ENCODE data around the gene ZNF410.
"Not testable (repeated sequence)": the region's sequence is repeated elsewhere in the genome, so short reads cannot be mapped to it uniquely, and the experiment has no call there.

ZNF410 gene, protein sequence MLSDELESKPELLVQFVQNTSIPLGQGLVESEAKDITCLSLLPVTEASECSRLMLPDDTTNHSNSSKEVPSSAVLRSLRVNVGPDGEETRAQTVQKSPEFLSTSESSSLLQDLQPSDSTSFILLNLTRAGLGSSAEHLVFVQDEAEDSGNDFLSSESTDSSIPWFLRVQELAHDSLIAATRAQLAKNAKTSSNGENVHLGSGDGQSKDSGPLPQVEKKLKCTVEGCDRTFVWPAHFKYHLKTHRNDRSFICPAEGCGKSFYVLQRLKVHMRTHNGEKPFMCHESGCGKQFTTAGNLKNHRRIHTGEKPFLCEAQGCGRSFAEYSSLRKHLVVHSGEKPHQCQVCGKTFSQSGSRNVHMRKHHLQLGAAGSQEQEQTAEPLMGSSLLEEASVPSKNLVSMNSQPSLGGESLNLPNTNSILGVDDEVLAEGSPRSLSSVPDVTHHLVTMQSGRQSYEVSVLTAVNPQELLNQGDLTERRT

DNA sequence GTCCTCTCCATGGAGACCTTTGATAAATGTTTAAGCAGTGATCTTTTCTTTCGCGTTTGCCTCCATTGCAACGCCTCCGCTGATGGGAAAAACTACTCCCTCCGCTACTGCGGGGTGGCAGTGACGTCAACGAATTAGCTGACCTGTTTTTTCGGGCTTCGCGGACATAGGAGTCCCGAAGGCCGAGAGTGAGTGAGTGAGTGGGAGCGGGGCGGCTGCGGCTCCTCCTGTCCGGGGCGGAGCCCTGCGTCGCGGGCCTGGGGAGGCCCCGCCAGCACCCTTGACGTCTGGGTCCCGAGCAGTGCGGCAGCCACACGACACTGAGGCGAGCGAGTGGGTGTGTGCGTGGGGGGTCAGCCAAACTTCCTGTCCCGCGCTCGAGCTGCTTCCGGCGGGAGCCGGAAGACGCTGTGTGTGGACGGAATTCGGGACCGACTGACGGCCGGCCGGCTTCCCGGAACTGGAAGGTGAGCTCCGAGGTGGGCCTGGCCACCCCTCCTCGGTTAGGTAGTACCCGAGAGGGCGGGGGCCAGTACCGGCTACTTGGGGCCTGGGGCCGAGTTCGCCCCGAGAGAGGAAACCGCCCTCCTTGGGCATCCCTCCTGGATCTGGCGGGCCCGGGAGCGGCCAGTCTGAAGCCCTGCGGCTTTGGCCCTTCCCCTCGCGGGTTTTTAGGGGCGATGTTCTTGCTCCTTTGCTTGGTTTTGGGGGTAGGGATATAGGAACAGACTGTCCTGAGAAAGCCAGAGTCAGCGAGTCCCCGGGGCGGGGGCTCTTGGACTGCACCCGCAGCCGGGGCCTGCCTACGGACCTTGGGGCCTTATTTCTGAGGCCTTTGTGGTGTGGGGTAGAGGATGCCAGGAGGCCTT lies at the start of gene ZNF410:
Gene ZNF410, plus strand, starts transcription at position 411 of the 869 bp plus-strand sequence. CDS start 5,317 bp downstream, outside the sequence.
- peak; percentile 94 for DNase-seq

DNA sequence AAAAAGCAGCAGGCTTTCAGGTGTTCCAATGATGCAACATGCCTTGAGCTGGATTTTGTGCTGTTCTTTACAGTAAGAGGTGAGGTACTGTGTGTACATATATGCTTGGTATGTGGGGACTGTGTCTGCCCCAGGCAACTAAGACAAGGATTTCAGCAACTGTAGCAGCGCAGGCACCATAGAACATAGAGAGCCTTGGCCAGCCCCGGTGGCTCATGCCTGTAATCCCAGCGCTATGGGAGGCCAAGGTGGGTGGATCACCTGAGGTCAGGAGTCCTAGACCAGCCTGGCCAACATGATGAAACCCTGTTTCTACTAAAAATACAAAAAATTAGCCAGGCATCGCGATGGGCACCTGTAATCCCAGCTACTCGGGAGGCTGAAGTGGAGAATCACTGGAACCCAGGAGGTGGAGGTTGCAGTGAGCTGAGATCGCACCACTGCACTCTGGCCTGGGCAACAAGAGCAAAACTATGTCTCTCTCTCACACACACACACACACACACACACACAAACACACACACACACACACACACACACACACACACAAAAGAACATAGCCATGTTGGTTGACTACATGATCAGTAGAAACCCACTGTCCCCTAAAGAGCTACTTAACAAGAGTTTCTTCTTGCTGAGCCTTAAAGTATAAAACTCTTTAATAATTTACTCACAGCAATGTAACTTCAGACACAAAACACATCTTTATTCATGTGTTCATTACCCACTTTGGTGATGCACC lies 48.2 kb upstream of the ZNF410 start:
- not testable (repeated sequence) for DNase-seq

DNA sequence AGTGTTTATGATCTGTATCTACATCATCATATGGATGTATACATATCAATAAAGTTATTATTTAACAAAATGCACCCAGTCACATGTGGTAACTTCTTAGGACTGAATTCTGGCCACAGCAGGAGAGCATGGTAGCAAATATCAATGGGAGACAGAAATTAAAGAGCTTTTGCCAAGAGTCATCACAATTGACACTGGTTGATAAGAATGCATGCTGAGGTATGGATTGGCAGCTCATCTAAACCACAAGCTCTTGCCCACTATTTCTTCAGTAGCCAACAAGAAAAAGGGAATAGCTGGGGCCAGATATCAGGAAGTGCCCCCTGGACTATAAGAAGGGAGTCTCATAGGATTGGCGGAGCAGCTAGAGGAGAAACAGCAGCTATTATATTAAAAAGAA lies 44.5 kb upstream of the ZNF410 start:
- no peak for DNase-seq

DNA sequence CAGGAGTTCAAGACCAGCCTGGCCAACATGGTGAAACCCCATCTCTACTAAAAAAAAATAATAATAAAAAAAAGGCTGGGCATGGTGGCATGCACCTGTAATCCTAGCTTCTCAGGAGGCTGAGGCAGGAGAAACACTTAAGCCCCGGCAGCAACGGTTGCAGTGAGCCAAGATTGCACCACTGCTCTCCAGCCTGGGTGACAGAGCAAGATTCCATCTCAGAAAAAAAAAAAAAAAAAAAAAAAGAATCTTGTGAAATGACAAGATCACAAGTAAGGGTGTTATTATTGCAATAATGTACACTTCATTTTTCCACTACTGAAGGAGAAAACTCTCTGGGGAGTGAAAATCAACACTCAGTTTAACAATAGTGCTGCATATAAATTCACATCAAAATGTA lies 43.8 kb upstream of the ZNF410 start:
- no peak for DNase-seq

DNA sequence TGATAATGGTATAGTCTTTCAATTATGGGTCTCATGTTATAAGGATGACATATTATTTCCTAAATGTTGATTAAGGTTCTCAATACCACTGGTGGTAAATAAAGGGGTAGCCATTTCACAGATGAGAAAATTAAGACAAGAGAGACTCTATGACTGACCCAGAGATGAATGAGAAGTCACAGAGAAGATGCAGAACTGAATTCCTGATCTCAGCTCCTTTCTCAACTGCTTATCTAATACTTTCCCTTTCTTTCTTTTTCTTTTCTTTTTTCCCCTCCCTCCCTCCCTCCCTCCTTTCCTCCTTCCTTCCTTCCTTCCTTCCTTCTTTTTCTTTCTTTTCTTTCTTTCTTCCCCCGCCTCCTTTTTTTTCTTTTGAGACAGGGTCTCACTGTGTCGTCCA lies 43.4 kb upstream of the ZNF410 start:
- DNase-seq = no peak

DNA sequence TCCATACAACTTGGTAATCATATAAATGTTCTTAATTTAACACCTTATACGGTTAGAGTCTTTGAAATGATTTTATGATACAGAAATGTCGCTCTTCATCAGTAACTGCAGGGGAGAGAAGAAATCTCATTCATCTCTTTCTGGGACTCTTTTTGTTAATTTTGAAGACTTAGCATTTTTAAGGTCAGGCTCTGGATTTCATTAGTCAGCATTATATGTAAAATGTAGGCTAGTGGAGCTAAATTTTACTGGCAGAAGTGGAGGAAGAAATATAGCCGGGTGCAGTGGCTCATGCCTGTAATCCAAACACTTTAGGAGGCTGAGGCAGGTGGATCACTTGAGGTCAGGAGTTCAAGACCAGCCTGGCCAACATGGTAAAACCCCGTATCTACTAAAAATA lies 39.7 kb upstream of the ZNF410 start:
- no peak for DNase-seq

DNA sequence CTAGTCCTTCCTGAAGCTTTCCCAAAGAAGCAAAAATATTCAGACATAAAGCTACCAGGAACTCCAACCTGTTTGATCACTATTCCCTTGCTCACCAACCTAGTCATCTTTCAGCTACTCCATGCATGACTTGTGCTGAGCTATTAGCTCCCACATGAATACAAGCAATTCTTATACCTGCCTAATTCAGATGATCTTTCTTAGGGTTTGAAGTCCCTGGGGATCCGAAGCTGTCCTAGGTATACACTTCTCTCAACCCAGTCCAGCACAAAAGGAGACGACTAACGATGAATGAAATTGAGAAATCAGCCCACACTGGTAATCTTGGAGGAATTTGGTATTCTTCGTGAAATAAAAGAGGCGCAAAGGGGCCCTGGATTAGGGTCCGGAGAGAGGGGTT lies 35.7 kb upstream of the ZNF410 start:
- DNase-seq = peak; percentile 39

DNA sequence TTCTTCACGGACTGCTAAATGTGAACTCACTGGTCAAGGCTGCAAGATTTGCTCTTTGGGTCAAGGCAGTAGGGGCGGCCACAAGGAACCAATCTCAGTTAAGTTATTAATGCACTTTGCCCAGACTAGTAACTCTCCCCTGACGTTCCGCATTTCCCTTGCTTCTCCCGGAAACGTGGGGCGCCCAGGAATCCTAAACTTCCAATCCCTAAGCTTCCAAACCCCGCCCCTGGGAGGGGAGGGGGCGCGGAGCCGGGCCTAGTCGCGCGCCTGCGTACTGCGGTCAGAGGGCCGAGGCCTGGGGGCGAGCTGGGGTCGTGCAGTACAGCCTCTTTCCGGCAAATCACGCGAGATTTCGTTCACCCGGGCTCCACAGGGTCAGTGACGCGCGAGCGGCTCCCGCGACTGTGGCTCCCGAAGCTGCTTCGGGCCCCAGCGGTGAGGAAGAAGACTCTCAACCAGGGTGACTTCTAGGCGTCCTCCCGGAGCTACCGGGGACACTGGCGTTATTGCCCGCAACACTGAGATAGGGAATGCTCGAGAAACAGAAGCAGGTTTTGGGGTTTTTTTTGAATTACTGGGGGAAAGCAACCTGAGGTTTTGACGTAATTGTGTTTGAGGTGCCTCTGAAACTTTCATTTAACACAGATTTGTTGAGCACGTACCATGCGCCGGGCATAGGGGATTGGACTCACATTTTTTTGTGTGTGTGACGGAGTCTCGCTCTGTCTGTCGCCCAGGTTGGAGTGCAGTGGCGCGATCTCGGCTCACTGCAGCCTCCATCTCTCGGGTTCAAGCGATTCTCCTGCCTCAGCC lies 34.9 kb upstream of the ZNF410 start, which contains the start of gene PTGR2:
Gene PTGR2, plus strand, starts transcription at position 265 of the 816 bp plus-strand sequence. CDS start 7,032 bp downstream, outside the sequence.
- DNase-seq = peak; percentile 99

DNA sequence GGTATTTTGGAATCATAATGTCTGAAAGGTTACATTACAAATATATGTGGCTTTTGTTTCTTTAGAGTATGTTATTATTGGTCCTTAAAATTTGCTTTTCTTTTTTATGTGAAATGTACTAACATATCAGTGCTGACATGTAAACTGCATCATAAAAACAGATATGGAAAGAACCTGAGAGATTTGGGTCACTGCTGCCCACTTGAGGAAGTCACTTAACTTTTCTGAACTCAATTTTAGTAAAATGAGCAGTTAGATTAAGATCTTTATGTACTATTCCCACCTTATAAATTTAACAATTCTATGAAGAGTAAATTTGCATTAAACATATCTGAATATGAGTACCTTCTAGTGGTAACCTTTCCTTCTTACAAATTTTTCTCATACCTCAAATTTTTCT lies 27.5 kb upstream of the ZNF410 start:
- no peak for DNase-seq

DNA sequence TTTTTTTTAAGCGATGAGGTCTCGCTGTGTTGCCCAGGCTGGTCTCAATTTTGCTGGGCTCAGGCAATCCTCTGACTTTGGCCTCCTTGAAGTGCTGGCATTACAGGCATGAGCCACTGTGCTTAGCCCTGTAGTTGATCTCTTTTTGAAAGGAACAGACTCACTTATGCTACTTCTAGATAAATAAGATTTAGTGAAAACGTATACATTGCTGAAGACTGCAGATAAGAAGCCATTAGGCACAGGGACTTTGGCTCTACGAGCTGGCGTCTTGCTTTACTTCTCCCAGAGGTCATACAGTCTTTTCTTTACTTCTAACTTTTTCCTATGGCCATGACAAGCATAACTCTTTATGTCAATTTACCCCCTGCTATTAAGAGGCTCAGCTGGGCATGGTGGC lies 25.6 kb upstream of the ZNF410 start:
- DNase-seq = no peak

DNA sequence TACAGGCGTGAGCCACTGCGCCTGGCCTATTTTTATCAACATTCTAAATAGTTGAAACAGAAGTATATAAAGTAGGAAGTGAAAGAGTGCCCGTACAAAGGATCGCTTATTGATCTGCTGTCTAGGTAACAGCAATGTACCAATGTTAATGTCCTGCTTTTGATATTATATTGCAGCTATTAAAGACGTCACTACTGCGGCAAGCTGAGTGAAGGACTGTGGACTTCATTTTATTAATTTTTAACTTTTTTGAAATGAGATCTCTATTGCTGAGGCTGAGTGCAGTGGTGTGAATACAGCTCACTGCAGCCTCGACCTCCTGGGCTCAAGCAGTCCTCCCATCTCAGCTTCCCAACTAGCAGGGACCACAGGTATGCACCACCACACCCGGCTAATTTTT lies 24.2 kb upstream of the ZNF410 start:
- DNase-seq = no peak

DNA sequence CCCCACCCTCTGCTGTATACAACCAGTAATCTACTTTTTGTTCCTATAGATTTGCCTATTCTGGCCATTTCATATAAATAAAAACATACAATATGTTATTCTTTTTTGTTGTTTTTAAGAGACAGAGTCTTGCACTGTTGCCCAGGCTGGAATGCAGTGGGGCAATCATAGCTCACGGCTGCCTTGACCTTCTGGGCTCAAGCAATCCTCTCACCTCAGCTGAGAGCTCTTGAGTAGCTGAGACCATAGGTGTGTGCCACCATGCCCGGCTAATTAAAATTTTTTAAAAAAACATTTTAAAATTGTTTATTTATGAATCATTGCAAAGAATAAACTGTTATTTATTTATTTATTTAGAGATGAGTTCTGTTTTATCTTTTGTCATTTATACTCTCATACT lies 23.4 kb upstream of the ZNF410 start:
- DNase-seq = no peak

DNA sequence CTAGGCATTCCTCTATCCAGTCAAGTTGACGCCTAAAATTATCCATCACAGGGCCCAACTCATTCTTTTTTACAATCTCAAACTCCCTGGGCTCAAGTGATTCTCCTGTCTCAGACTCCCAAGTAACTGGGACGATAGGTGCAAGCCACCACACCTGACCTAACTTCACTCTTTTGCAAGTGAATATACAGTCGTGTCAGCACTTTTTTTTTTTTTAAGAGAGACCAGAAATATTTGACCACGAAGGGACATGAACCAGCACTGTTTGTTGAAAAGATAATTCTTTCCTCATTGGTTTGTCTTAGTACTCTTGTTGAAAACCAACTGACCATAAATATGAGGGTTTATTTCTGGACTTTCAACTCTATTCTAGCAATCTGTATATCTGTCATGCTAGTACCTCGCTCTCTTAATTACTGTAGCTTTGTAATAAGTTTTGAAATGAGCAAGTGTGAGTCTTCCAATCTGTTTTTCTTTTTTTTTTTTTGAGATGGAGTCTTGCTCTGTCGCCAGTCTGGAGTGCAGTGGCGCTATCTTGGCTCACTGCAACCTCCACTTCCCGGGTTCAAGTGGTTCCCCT lies 21.0 kb upstream of the ZNF410 start:
- DNase-seq = no peak

DNA sequence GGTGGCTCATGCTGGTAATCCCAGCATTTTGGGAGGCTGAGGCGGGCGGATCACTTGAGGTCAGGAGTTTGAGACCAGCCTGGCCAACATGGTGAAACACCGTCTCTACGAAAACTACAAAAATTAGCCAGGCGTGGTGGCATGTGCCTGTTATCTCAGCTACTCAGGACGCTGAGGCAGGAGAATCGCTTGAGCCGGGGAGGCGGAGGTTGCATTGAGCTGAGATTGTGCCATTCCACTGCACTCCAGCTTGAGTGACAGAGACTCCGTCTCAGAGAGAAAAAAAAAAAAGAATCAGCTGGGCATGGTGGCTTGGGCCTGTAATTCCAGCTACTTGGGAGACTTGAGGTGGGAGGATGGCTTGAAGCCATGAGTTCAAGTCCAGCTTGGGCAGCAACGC lies 16.9 kb upstream of the ZNF410 start:
- not testable (repeated sequence) for DNase-seq

DNA sequence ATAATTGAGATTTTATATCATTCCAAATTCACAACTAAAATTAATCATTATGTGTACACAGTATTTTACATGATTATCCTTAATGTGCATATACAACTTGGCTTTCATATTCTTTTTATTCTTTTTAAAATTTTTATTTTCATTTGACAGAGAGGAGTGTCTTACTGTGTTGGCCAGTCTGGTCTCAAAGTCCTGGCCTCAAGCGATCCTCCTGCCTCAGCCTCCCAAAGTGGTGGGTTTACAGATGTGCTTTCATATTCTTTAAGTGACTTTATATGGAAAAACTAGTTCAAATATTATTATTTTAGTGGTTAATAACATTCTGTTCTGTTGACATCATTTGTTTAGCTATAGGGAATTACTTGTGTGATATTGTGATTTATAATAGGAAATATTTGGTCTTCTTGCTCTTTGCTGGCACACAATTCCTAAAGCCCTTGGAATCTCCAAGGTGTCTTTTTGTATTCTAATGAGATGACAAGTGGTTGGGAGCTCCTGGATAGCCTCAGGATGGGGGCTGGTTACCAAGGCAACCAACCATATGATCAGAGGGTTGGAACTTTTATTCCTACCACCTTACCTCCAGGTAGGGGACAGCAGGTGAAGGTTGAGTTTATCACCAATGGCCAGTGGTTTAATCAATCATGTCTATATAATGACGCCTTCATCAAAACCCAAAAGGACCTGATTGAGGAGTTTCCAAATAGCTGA lies 16.0 kb upstream of the ZNF410 start:
- DNase-seq = no peak

DNA sequence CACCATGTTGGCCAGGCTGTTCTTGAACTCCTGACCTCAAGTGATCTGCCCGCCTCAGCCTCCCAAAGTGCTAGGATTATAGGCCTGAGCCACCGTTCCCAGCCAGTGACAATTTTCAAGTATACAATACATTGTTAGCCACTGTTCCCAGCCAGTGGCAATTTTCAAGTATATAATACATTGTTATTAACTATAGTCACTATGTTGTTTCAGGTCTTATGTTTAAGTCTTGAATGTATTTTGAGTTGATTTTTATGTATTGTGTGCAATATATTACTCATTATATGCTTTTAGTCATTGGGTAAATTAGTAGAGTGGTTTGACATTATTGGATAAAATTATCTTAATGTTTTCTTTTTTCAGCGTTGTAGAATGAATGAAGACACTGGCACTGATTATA lies 13.0 kb upstream of the ZNF410 start:
- DNase-seq = no peak

DNA sequence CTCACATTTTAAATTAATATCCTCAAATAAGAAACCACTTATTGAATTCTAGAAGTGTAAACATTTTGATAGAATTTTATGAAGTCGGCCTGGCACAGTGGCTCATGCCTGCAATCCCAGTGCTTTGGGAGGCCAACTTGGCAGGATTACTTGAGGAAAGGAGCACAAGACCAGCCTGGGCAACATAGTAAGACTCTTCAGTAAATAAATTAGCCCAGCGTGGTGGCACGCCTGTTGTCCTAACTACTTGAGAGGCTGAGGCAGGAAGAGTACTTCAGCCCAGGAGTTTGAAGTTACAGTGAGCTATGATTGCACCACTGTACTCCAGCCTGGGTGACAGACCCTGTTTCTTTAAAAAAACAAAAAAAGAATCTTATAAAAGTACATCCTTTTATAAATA lies 8.9 kb upstream of the ZNF410 start:
- DNase-seq = no peak

DNA sequence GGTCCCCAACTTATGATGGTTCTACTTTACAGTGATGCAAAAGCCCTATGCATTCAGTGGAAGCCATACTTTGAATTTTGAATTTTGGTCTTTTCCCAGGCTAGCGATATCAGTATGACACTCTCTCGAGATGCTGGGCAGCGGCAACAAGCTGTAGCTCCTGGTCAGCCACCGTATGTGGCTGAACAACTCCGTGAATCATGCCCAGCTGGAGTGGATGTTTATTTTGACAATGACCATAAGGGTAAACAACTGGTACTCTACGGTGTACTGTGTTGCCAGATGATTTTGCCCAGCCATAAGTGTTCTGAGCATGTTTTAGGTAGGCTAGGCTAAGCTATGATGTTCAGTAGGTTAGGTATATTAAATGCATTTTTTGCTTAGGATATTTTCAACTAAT lies 8.2 kb upstream of the ZNF410 start:
- no peak for DNase-seq

DNA sequence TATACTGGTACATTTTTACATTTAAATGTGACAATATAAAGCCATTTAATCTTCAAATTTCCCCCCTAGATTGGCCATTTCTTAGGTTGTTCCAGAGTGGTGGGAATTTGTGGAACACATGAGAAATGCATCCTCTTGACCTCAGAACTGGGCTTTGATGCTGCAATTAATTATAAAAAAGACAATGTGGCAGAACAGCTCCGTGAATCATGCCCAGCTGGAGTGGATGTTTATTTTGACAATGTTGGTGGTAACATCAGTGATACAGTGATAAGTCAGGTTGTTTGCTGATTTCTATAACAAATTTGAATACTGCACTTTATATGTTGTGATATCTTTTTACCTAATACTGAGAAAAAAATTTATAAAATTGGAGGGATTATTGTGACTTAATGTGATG lies 7.6 kb upstream of the ZNF410 start:
- DNase-seq = no peak

DNA sequence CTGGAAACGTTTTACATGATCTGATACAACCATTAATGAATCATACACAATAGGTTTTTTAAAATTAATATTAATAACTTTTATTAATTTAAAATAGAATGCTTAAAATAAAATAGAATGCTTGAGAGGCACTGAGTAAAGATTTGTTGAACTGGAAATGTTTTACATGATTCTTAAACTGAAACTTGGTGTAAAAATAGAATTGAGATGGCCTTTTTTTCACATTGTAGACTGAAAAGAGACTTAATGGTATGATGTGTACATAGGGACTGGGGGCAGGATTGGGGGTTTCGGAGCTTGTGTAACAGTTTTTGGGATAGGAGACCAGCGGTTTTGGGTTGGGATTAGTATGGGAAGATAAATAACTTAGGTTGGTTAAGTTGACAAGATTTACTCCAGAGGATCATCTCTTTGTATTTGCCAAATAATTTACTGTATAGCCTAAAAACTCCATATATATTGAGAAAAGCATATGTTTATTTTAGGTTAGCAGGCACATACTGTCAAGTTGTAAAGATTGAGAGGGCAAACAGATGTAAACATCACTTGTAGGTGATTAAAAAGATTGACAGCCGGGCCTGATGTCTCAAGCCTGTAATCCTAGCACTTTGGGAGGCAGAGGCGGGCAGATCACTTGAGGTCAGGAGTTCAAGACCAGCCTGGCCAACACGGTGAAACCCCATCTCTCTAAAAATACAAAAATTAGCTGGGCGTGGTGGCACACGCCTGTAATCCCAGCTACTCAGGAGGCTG lies 2.0 kb upstream of the ZNF410 start:
- DNase-seq = peak; percentile 39

DNA sequence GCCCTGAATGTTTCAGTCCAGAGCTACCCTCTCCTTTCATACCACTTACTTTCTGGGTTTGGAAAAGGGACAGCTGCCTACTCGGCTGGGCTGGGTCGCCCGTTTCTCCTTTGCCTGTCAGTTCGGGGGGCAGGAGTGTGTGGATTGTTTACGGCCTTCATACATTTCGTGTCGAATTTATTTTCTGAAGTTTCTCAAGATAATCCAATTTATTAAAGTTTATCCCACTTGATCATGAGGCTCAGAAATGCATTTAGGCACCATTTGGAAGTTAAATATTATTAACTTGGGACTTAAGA lies 608 bp downstream of the ZNF410 start:
- peak; percentile 41 for DNase-seq

All from NCI-H82 (cell line).